Activated T-cell treated with anti-CD3 and anti-CD28 coated beads for 24 hours (primary cell): ENCODE measurements around the gene PNMA8C.
"Not testable (repeated sequence)": the region's sequence is repeated elsewhere in the genome, so short reads cannot be mapped to it uniquely, and the experiment has no call there.

ENCODE experiments used
- DNase-seq: peaks from one replicate; pipeline ENCODE4 v3.0.0-alpha.2; 2020; ENCODE audit warnings: low read depth

PNMA8C gene

GRCh38 chr19:46411088-46411924 lies 17.4 kb downstream of the PNMA8C start:
- no peak for DNase-seq

GRCh38 chr19:46410205-46411087 lies 18.3 kb downstream of the PNMA8C start:
- DNase-seq: no peak

GRCh38 chr19:46409191-46409590 lies 19.5 kb downstream of the PNMA8C start:
- DNase-seq: no peak

GRCh38 chr19:46408664-46409039 lies 20.1 kb downstream of the PNMA8C start:
- no peak for DNase-seq

- no peak for DNase-seq
Measured at GRCh38 chr19:46407856-46408663, 20.7 kb downstream of the PNMA8C start.

GRCh38 chr19:46406976-46407375 lies 21.8 kb downstream of the PNMA8C start:
- no peak for DNase-seq

- DNase-seq: no peak
Measured at GRCh38 chr19:46404753-46405468, 23.8 kb downstream of the PNMA8C start.

GRCh38 chr19:46404055-46404752 lies 24.5 kb downstream of the PNMA8C start:
- DNase-seq: no peak

GRCh38 chr19:46402725-46403124 lies 26.0 kb downstream of the PNMA8C start:
- no peak for DNase-seq

- DNase-seq: not testable (repeated sequence)
Measured at GRCh38 chr19:46397801-46398479, 30.8 kb downstream of the PNMA8C start.

GRCh38 chr19:46394402-46394797 lies 34.3 kb downstream of the PNMA8C start:
- no peak for DNase-seq

GRCh38 chr19:46393456-46394401 lies 35.0 kb downstream of the PNMA8C start:
- no peak for DNase-seq

GRCh38 chr19:46392837-46393236 lies 35.9 kb downstream of the PNMA8C start:
- no peak for DNase-seq

- no peak for DNase-seq
Measured at GRCh38 chr19:46392252-46392801, 36.4 kb downstream of the PNMA8C start.

GRCh38 chr19:46391296-46392251 lies 37.2 kb downstream of the PNMA8C start:
- DNase-seq: no peak

- no peak for DNase-seq
Measured at GRCh38 chr19:46390866-46391265, 37.9 kb downstream of the PNMA8C start.

- no peak for DNase-seq
Measured at GRCh38 chr19:46390121-46390858, 38.4 kb downstream of the PNMA8C start.
